IPS DF 4.7 (cell line): ENCODE results near the gene LAGE3.

Source experiments
- DNase-seq: peaks from one replicate; pipeline ENCODE4 v3.0.0-alpha.2; 2013; ENCODE audit warnings: low spot score; ENCODE audit errors: extremely low read depth

LAGE3 gene

DNA sequence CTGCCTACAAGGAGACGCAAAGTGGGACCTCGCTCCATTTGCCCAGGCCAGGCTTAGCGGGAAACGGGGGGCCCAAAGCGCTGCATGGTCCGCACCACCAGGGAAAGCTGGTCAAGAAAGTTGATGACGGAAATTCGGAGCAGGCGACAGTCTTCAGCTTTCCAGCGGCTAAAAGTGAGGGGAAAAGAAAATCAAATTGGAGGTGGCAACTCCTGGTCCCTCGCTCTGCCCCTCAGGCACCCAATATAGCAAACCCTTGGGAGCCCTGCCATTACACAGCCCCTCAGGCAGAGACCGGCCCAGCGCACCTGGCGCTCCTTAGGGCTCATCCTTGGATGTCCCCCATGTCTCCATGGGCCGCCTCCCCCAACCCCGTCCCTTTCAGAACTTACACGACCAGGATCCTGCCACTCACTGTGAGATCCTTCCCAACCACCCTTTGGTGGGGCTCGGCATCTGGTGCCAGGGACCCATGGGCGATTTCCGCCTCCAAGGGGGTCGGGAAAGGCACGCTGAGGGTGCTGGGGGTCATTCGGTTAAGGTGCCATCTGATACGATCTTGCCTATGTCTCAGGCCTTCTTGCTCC is 1.1 kb downstream of the LAGE3 start:
- no peak for DNase-seq

DNA sequence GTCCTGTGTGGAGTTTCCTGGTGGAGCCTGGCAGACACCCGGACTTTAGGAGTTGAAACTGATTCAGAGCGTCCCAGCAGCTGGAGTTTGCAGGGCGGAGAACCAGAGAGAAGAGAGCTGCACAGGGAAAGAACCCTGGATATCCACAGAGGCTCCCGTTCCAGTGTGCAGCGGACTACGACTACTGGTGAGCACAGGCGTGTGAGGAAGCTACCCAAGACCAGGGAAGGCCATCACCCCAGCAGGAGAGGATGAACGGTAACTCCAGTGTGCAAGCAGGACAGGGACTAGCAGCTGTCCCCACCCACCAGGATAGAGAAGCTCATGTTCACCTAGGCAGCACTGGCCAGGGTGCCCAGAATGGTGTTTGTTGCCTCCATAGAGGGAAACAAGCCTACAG is 2.3 kb downstream of the LAGE3 start:
- no peak for DNase-seq

DNA sequence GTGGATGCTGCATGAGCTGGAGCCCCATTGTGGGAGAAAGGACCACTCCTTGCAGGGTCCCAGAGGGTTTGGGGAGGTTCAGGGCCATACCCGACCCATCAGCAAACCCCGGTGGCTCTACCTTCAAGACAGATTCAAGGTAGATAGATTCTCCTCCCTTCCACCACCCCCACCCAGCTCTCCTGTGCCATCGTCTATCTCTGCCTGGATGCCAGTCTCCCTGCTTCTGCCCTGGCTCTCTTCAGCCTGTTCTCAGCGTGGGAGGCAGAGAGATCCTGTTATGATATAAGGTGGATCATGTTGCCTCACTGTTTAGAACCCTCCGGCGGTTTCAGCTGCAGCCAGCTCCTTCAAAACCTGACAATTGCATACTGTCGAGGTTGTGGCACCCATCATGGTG is 5.4 kb downstream of the LAGE3 start:
- DNase-seq: no peak

DNA sequence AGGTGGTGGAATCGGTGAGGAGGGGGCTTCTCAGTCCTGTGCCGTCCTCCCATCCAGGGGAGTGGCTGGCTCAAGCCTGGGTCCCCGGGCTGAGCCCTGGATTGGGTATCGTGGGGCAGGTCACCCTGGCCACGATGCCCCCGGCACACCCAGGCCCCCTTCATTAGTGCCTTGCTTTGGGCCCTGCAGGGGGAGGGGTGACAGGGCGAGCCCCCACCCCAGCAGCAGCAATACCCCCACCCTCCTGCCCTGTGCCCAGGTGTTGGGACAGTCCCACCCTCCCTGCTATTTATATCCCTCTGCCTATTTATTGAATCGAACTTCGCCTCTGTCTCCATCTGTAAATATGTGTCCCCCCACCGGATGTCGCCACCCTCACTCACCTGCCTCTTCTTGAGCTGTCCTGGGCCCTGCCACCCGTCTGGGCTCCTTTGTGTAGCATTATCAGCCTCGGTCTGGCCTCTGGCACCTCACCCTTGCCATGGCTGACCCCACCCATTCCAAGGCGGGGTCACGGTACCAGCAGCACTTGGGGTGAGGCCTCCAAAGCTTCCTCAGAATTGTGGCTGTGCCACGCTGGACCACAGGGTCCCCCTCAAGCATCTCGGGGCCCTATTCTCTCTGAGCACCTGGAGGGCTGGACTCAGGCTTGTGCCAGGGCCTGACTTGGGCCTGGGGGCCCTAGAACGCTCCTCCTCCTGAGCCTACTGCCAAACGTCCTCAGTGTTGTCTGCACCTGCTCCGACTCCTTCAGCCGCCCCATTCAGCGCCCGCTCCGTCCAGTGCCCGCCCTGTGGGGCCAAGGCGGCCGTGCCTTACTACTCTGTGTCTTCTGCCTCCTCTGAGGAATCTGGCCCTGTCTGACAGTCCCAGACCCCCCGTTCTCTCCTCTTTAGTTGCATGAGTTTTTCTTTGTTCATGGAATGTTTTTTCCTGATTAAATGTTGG is 6.1 kb downstream of the LAGE3 start:
- DNase-seq: no peak

DNA sequence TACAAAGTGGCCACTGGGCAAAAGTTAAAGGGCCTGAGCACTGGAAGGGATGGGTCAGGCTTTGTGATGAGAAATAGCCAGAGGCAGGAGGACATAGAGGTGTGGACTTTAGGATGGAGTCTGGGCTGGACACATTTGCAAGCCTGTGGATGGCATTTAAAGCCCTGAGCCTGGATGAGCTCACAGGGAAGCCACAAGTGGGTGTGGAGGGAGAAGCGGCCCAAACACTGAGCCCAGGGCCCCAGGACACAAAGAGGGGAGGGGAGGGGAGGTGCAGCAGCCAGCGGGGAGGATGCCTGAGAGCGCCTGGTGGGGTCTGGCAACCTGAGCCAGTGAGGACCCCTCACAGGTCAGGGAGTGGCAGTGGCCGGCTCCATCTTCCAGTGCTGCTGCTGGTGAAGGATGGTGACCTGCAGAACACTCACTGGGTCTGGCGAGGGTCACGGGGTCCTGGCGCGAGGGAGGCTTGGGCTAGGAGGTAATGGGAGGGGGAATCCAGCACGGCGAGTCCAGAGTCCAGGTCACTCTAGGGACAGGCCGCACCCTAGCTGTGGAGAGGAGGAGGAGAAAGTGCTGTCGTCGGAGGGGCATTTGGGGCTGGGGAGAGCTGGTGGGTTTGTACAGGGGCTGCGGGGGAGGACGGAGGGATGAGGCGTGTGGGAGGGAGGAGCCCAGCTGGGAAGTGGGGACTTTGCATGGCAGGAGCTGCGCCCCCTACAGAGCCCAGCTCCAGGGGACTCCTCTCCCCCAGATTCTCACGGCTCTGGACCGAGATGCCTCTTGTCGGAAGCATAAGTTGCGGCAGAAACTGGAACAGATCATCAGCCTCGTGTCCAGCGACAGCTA is 7.0 kb downstream of the LAGE3 start:
- DNase-seq: no peak

DNA sequence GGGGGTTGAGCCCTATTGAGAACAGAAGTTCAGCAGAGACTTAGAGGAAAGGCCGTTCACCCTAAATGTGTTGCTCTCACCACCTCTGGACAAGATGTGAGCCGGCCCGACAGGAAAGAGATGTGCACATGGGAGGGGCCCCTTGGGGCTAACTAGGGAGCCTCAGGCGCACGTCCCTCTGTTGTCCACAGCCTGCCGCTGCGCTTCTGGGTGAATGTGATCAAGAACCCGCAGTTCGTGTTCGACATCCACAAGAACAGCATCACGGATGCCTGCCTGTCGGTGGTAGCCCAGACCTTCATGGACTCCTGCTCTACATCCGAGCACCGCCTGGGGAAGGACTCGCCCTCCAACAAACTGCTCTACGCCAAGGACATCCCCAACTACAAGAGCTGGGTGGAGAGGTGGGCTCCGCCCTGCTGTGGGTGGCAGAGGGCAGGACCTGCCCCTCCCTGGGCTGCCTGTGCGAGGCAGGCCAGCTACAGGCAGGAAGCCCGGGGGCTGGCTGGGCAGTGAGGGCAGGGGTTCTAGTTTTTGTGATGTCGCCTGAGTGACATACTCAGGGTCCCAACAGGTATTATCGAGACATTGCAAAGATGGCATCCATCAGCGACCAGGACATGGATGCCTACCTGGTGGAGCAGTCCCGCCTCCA is 8.0 kb downstream of the LAGE3 start:
- no peak for DNase-seq

DNA sequence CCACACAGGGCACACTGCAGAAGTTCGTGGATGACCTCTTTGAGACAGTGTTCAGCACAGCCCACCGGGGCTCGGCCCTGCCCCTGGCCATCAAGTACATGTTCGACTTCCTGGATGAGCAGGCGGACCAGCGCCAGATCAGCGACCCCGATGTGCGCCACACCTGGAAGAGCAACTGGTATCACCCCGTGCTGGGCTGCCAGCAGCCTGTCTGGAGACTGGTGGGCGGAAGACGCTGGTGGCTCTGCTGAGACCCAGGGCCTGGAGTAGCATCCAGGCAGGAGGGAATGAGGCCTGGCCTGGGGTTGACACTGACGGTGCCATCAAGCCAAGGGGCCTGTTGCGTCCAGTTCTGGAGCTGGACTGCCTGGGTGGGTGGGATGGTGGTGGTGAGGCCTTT is 8.6 kb downstream of the LAGE3 start:
- no peak for DNase-seq

DNA sequence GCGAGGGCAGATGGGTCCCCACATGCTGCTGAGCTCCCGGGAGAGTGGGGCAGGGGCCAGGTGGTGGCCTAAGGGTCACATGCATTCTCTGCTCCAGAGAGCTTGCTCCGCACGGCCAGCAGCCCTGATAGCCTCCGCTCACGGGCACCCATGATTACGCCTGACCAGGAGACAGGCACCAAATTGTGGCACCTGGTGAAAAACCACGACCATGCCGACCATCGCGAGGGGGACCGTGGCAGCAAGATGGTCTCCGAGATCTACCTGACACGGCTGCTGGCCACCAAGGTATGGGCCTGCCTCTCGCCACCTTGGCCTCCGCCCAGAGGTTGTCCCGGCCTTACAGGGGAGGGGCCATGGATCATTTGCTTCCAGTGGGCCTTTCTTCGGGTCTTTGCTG is 9.2 kb downstream of the LAGE3 start:
- DNase-seq: no peak

DNA sequence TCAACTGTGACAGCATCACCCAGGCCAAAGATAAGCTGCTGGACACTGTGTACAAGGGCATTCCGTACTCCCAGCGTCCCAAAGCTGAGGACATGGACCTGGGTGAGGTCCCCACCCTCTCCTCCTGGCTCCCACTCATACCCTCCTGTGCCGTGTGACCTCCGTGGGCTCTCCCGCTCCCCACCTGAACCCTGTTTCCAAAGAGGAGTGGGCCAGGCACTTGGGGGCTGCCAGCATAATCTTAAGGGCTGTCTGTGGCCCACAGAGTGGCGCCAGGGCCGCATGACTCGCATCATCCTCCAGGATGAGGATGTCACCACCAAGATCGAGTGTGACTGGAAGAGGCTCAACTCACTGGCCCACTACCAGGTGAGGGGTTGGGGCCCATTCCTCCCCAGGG is 10.0 kb downstream of the LAGE3 start:
- DNase-seq: no peak

DNA sequence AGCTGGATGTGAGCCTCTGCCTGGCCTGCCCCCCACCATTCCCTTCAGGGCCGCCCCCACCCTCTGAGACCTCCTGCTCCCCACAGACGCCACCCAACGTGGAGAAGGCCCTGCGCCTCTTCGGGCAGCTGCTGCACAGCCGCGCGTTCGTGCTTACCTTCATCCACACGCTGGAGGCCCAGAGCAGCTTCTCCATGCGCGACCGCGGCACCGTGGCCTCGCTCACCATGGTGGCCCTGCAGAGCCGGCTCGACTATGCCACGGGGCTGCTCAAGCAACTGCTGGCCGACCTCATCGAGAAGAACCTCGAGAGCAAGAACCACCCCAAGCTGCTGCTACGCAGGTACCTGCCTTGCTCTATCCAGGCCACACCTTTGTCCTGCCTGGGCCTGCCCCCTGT is 10.9 kb downstream of the LAGE3 start:
- DNase-seq: no peak

DNA sequence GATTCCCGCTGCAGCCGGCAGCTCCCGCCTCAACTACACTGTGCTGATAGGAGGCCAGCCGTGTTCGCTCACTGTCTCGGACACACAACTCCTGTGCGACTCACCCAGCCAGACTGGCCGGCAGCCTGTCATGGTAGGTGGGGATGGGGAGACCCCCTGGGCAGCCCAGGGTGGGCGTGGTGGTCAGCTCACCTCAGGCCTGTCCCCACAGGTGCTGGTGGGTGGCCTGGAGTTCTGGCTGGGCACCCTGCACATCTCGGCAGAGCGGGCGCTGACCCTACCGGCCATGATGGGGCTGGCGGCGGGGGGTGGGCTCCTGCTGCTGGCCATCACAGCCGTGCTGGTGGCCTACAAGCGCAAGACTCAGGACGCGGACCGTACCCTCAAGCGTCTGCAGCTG is 11.5 kb downstream of the LAGE3 start:
- no peak for DNase-seq

DNA sequence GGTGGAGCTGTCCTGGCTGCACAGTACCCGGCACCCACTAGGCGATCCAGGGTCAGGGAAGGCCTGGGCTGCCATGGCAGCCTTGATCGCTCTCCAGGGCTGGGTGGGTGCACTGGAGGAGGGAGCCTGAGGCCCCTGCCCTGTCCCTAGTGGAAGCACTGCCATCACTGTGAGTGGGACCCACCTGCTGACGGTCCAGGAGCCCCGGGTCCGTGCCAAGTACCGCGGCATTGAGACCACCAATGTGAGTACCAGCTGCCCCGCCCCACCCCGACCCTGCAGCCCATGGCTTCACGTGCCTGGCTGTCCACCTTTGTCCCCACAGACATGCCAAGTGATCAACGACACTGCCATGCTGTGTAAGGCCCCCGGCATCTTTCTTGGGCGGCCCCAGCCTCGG is 12.2 kb downstream of the LAGE3 start:
- DNase-seq: no peak

DNA sequence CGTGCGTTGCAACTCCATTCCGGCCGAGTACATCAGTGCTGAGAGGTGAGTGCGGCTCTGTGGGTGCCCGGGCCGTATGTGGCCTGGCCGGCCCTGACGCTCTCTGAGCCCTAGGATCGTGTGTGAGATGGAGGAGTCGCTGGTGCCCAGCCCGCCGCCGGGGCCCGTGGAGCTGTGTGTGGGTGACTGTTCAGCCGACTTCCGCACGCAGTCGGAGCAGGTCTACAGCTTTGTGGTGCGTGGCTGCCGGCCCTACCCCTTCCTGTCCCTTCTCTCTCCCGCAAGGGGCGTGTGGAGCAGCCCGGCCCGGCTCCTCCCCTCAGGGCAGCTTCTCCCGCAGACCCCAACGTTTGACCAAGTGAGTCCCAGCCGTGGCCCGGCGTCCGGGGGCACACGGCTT is 13.0 kb downstream of the LAGE3 start:
- no peak for DNase-seq

DNA sequence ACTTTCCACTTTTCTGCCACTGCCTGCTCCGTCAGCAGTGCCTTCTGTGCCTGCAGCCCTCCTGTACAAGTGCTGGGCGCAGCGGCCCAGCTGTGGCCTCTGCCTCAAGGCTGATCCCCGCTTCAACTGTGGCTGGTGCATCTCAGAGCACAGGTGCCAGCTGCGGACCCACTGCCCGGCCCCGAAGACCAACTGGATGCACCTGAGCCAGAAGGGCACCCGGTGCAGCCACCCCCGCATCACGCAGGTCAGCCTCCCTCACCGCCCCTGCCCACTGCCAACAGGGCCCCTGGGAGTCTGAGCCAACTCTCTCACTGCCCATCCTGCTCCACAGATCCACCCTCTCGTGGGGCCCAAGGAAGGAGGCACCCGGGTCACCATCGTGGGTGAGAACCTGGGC is 13.5 kb downstream of the LAGE3 start:
- no peak for DNase-seq

DNA sequence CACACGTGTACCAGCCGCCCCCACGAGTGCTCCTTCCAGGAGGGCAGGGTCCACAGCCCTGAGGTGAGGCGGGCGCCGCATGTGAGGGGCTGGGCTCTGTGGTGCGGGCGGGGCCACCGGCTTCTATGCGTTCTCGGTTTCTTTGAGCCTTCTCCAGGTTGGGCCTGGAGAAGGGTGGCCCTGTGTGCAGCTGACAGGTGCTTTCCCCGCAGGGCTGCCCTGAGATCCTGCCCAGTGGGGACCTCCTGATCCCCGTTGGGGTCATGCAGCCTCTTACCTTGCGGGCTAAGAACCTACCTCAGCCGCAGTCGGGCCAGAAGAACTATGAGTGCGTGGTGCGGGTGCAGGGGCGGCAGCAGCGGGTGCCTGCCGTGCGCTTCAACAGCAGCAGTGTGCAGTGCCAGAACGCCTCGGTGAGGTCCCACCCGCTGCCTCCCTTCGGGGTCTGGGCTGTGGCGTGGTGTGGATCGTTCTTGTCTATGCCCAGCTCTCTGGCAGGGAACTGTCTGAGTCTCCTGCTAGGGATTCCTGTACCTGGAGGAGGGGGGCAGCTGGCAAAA is 14.2 kb downstream of the LAGE3 start:
- DNase-seq: no peak

DNA sequence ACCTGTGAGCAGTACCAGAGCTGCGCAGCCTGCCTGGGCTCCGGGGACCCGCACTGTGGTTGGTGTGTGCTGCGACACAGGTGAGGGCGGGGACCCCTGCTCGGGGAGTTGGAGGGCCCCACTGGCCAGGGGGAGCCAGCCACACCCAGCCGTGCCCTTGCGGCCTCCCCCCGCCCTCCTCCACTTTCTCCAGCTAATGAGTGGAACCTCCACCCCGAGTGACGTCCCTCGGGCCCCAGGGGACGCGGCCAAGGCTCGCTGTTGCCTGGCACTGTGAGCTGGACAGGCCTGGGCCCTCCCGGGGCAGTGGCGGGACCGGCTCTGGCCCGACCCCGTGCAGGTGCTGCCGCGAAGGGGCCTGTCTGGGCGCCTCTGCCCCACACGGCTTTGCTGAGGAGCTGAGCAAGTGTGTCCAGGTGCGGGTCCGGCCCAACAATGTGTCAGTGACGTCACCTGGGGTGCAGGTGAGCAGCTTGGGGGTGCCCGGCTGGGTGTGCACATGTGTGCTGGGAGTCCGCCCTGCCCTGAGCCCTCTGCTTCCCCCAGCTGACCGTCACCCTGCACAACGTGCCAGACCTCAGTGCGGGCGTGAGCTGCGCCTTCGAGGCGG is 15.4 kb downstream of the LAGE3 start:
- no peak for DNase-seq

DNA sequence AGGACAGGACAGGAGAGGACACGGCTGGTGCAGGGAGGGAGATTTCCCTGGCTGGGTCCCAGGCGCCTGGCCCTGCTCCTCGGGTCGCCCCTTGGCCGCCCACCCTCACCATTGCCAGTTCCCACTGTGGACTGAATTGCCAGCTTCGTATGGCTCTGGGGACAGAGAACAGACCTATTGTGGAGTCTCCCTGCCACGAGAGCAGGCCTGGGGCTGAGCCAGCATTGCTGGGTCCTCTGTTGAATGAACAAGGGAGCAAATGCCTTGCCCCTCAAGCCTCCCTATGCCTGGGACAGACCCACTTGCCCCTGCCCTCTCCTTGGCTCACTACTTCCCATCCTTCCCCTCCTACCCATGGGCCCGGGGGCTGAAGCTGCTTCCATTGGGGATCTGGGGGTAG is 16.7 kb downstream of the LAGE3 start:
- DNase-seq: no peak

DNA sequence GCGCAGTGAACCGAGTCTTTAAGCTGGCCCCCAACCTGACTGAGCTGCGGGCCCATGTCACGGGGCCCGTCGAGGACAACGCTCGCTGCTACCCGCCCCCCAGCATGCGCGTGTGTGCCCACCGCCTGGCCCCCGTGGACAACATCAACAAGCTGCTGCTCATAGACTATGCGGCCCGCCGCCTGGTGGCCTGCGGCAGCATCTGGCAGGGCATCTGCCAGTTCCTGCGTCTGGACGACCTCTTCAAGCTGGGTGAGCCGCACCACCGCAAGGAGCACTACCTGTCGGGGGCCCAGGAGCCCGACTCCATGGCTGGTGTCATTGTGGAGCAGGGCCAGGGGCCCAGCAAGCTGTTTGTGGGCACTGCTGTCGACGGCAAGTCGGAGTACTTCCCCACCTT is 18.8 kb downstream of the LAGE3 start:
- DNase-seq: no peak

DNA sequence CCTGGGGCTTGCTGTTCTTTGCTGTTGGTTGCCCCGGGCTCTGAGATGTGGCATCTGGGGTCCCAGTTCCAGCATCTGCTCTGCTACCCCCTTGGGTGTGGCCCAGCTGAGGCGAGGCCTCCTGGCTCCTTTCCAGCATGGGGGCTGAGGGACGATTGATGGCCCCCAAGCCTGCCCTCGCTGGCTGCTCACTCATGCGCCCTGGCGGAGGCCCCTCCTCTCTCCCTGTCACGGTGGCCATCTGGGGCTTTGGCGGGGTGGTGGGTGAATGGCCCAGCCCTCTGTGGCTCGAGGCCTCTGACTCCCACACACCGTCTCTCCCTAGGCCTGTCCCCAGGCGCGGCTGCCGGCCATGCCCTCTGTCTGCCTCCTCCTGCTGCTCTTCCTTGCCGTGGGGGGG is 19.2 kb downstream of the LAGE3 start:
- no peak for DNase-seq

DNA sequence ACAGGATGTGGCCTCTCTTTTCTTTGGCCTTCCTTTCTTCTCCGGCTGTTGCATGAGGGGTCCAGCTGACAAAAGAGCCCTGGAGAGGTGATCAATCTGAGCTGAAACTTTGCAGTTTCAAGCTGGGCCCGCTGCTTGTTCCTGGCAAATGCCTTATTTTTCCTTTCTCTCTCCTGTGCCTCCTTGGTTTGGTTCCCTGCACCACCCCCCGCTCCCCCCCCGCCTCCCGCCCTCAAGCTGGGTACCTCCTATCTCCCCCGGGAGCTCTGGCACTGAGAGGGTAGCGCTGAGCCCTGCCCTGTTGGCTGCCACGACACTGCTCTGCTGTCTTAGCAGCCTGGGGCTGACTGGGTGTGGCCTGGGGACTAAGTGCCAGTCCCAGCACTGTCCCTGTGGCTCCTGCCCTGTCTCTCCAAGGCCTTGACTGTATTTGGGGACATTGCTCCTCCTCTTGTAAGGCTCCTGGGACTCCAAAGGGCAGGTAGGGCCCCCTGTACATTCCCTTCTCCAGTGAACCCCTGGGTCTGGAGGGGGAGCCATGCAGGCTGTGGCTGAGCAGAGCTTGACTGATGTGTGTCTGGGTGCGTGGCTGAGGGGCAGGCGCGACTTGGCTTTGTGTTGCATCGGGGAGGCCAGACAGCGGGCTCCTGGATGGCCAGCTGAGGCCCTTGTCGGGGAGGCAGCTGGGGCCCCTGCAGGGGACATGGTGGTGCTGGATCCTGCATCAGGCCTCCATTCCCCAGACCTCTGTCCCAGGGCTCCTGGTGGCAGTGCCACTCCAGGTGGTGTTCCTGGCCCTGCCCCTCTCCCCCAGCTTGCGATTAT is 19.9 kb downstream of the LAGE3 start:
- no peak for DNase-seq
